Subcutaneous adipose tissue (tissue), 4 donors: ENCODE measurements around the gene FAM186B. TPM values are rescaled to one million over a fixed set of nuclear protein-coding genes. Genes with fewer than 3 reads are reported as not detected.

Experiments used
- CTCF ChIP-seq: fragments of 450-650 bp; IDR thresholded peaks from one replicate; pipeline ENCODE4 v1.5.1; 2016; ENCODE audit warnings: low read depth, mild to moderate bottlenecking, control low read depth, antibody characterized with exemption, moderate library complexity
- total RNA-seq, 4 donors: library from RNA; depleted of rRNA; stranded (reverse); fragments of >200 nt; gene quantifications; one replicate each; pipeline ENCODE4 v1.1.0, GENCODE V29; 2016

The FAM186B gene
- total RNA-seq, 4 donors from 2014 or later = 0.17 to 0.66 (median 0.53) TPM

GRCh38 chr12:49565406-49566265 is 39.8 kb downstream of the FAM186B start:
- TF ChIP-seq CTCF = no peak

- TF ChIP-seq CTCF = no peak
Measured at GRCh38 chr12:49564686-49565405, 40.6 kb downstream of the FAM186B start.

- no peak for TF ChIP-seq CTCF
Measured at GRCh38 chr12:49563951-49564685, 41.3 kb downstream of the FAM186B start.

GRCh38 chr12:49562831-49563230 is 42.6 kb downstream of the FAM186B start:
- TF ChIP-seq CTCF = no peak

DNA sequence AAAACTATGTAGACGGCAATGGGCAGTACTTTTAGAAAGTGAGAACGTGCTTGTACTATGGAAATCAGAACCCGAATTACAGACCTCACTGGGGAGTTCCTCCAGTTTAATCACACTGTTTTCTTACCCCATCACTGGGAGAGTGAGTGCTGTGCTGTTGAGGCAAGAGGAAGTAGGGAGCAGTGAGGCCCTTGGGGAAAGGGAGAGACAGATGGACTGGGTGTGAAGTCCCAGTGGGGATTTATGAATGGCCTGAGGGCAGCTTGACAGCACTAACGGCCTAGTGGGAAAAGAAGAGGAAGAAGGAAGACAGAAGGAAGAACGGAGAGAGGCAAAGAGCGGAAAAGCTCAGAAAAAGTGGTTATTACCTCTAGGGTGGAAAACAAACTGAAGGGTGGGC is 43.2 kb downstream of the FAM186B start:
- no peak for TF ChIP-seq CTCF

- TF ChIP-seq CTCF = no peak
Measured at GRCh38 chr12:49560695-49561094, 44.7 kb downstream of the FAM186B start.
